Colonic mucosa (tissue), 4 donors: ENCODE data around the gene ADRA2A. TPM values are rescaled to one million over a fixed set of nuclear protein-coding genes. Genes with fewer than 3 reads are reported as not detected.

ENCODE experiments used
- DNase-seq: peaks from one replicate; pipeline ENCODE4 v3.0.0-alpha.2; 2020
- H3K27ac ChIP-seq: fragments of 200-600 bp; one replicate; pipeline ENCODE4 v1.8.0; 2021
- H3K27me3 ChIP-seq: fragments of 200-600 bp; one replicate; pipeline ENCODE4 v1.8.0; 2021
- H3K36me3 ChIP-seq: fragments of 200-600 bp; one replicate; pipeline ENCODE4 v1.8.0; 2021
- H3K4me1 ChIP-seq: fragments of 200-600 bp; one replicate; pipeline ENCODE4 v1.8.0; 2021; ENCODE audit warnings: mild to moderate bottlenecking
- H3K4me3 ChIP-seq: fragments of 200-600 bp; one replicate; pipeline ENCODE4 v1.8.0; 2021
- H3K9ac ChIP-seq, 2 donors: one replicate each; pipeline ENCODE4 v1.7.0; 2013; ENCODE audit warnings: control low read depth in 2 of 2, low read depth in 2 of 2, low read length in 2 of 2
- H3K9me3 ChIP-seq: fragments of 200-600 bp; one replicate; pipeline ENCODE4 v1.8.0; 2021
- CTCF ChIP-seq: fragments of 200-600 bp; IDR thresholded peaks from one replicate; pipeline ENCODE4 v1.8.0; 2022; ENCODE audit warnings: antibody characterized with exemption, mild to moderate bottlenecking
- intact Hi-C: fragments of 100-400 bp; cut with DNase I; formaldehyde crosslinking; loops from one replicate; pipeline ENCODE4 v1.14.1; 2022
- total RNA-seq, 2 donors: library from RNA; stranded (reverse); fragmentation: NEBNext Ultra II Directional in 1 of 2; extraction: Animal tissue kit (Norgen Biotek cat#: 25700) in 1 of 2; gene quantifications; one replicate each; pipeline ENCODE4 v1.2.1, GENCODE V29; 2021
- donor health status: healthy.
- donor health status: DM: no; HTN: no; CAD: no.
- donor health status: DM: no; HTN: no; CAD: no.

ADRA2A gene
- total RNA-seq, 2 donors from 2014 or later, result 12.8 to 14.3 TPM

- Histone ChIP-seq H3K27me3 (no peaks in the 10 kb centered on the region), H3K27ac (no peak overlapping the region), H3K9me3 (no peaks in the 10 kb centered on the region), H3K4me1 (no peaks in the 10 kb centered on the region), H3K9ac (no peak overlapping the region), H3K4me3 (no peak overlapping the region), H3K36me3 (no peaks in the 10 kb centered on the region)
- no peak for TF ChIP-seq CTCF
- intact Hi-C loops, result no loop called here
- DNase-seq, result peak; percentile 54
Observed at GRCh38 chr10:111116762-111117445, 40.1 kb downstream of the ADRA2A start.

GRCh38 chr10:111117528-111118277 is 40.9 kb downstream of the ADRA2A start:
- H3K9ac ChIP-seq, result no peak overlapping the region
- no peaks in the 10 kb centered on the region for H3K36me3 ChIP-seq
- TF ChIP-seq CTCF, result no peak
- intact Hi-C loops, result no loop called here
- DNase-seq, result no peak
- H3K4me1 ChIP-seq, result no peaks in the 10 kb centered on the region
- H3K4me3 ChIP-seq, result no peak overlapping the region
- no peaks in the 10 kb centered on the region for H3K9me3 ChIP-seq
- H3K27ac ChIP-seq, result no peak overlapping the region
- no peaks in the 10 kb centered on the region for H3K27me3 ChIP-seq

DNA sequence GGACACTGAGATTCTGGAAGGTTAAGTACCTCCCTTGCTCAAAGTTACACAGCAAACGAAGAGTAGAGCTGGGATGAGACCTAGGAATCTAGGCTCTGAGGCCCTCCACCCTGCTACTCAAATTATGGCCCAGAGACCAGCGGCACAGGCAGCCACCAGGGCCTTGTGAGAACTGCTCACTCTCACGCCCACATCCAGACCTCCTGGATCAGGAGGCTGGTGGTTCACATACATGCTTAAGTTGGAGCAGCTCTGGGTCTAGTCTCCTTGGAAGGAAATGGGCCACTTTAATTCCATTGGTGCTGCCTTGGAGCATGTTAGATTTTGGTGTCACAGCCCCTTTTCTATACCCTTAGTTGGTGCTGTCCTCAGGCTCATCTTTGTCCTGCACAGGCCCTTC is 41.9 kb downstream of the ADRA2A start:
- Histone ChIP-seq H3K4me1 (no peaks in the 10 kb centered on the region), H3K9ac (no peak overlapping the region), H3K9me3 (no peaks in the 10 kb centered on the region), H3K4me3 (no peak overlapping the region), H3K36me3 (no peaks in the 10 kb centered on the region), H3K27me3 (no peaks in the 10 kb centered on the region), H3K27ac (no peak overlapping the region)
- intact Hi-C loops, result no loop called here
- no peak for TF ChIP-seq CTCF
- no peak for DNase-seq

DNA sequence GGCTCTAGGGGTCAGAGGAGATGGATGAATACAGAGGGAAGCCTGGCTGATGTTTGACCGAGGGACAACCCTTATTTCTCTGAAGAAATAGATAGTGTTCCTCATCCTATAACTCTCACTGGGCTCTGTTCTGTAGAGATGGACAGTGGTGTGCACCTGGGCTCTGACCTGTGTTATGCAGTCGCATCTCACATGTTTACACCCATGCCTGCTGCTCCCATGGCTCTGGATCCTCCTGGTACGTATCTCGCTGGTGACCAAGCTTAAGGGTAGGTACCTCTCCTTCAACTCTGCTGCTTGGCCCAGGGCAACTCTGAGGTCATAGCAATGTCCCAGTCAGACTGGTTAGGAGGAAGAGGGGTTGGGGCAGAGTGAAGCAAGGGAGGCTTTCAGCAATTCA is 42.8 kb downstream of the ADRA2A start:
- Histone ChIP-seq H3K9me3 (no peaks in the 10 kb centered on the region), H3K9ac (no peak overlapping the region), H3K36me3 (no peaks in the 10 kb centered on the region), H3K27ac (no peak overlapping the region), H3K27me3 (no peaks in the 10 kb centered on the region), H3K4me1 (no peaks in the 10 kb centered on the region), H3K4me3 (no peak overlapping the region)
- DNase-seq, result no peak
- no peak for TF ChIP-seq CTCF
- intact Hi-C loops, result no loop called here

- no peak for TF ChIP-seq CTCF
- Histone ChIP-seq H3K36me3 (no peaks in the 10 kb centered on the region), H3K9ac (no peak overlapping the region), H3K4me1 (no peaks in the 10 kb centered on the region), H3K27ac (no peak overlapping the region), H3K27me3 (no peaks in the 10 kb centered on the region), H3K9me3 (no peaks in the 10 kb centered on the region), H3K4me3 (no peak overlapping the region)
- no peak for DNase-seq
- intact Hi-C loops, result no loop called here
Observed at GRCh38 chr10:111122127-111122526, 45.3 kb downstream of the ADRA2A start.
